Sigmoid colon (tissue), 4 donors: Measurements from ENCODE around the gene SLC35F1.

Source experiments
- POLR2A ChIP-seq, 2 donors: fragments of 450-650 bp; IDR thresholded peaks; one replicate each; pipeline ENCODE4 v1.6.1; 2016; ENCODE audit warnings: antibody characterized with exemption in 2 of 2, mild to moderate bottlenecking in 2 of 2, moderate library complexity in 2 of 2
- POLR2AphosphoS5 ChIP-seq, 4 donors: sonication (generic); formaldehyde crosslinking; IDR thresholded peaks; one replicate each; pipeline ENCODE4 v1.6.1; 2017; ENCODE audit warnings: antibody characterized with exemption in 4 of 4
- TF ChIP-seq, protein P1 (sequence below), 4 experiments: fragments of 450-650 bp in 3 of 4; fragments of 200-600 bp in 1 of 4; IDR thresholded peaks; one replicate each; pipeline ENCODE4 v1.5.1; 2016 to 2019; ENCODE audit warnings: antibody characterized with exemption in 4 of 4, mild to moderate bottlenecking in 3 of 4, moderate library complexity in 2 of 4

DNA sequence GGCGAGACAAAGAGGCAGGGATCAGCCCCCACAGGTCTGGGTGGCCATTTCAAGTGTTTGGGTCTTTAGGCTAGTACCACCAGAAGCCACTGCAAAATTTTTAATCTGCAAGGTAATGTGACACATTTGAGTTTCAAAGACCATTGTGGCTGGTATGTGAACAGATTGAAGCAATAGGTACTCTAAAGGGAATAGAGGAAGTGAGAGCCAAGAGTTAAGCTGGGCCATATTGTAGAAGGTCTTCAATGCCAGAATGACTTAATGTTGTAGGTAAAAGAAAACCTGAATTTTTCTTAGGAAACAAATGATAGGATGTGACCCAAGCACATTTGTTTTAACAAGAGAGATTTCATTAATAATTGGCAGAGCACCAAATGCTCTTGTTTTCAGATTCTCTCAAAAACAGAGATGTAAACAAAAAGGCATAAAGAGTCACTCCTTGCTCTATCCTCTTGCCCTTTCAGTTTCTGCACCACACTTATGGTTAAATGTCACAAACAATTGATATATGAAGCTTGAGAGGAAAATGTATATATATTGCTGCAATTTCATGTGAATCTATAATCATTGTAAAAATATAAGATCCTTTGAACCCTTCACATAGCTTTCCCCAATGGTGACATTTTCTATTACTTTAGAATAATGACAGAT, 333.9 kb downstream of the SLC35F1 start:
- TF ChIP-seq, protein P1, sequence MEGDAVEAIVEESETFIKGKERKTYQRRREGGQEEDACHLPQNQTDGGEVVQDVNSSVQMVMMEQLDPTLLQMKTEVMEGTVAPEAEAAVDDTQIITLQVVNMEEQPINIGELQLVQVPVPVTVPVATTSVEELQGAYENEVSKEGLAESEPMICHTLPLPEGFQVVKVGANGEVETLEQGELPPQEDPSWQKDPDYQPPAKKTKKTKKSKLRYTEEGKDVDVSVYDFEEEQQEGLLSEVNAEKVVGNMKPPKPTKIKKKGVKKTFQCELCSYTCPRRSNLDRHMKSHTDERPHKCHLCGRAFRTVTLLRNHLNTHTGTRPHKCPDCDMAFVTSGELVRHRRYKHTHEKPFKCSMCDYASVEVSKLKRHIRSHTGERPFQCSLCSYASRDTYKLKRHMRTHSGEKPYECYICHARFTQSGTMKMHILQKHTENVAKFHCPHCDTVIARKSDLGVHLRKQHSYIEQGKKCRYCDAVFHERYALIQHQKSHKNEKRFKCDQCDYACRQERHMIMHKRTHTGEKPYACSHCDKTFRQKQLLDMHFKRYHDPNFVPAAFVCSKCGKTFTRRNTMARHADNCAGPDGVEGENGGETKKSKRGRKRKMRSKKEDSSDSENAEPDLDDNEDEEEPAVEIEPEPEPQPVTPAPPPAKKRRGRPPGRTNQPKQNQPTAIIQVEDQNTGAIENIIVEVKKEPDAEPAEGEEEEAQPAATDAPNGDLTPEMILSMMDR (IDR thresholded peaks at IDR 0.05), result no peak
- TF ChIP-seq POLR2AphosphoS5 (IDR thresholded peaks at IDR 0.05) (no peak), POLR2A (IDR thresholded peaks at IDR 0.05) (no peak)
